HepG2 (cell line): ENCODE results near the gene KLF11. TPM values are rescaled to one million over a fixed set of nuclear protein-coding genes. Genes with fewer than 3 reads are reported as not detected.

ENCODE experiments used
- CBX5 ChIP-seq: sonication (generic); formaldehyde crosslinking; IDR thresholded peaks from 2 replicates; pipeline ENCODE4 v1.4.0; 2020; ENCODE audit warnings: missing genetic modification reagents, borderline replicate concordance
- CERS6 ChIP-seq: sonication (generic); formaldehyde crosslinking; IDR thresholded peaks from 2 replicates; pipeline ENCODE4 v1.5.0; 2020; ENCODE audit warnings: missing genetic modification reagents
- GZF1 ChIP-seq: sonication (generic); formaldehyde crosslinking; IDR thresholded peaks from 2 replicates; pipeline ENCODE4 v1.5.1; 2020; ENCODE audit warnings: mild to moderate bottlenecking, missing genetic modification reagents
- JUND ChIP-seq: sonication (generic); formaldehyde crosslinking; IDR thresholded peaks from 2 replicates; pipeline ENCODE4 v1.8.0; 2022; ENCODE audit warnings: mild to moderate bottlenecking, missing genetic modification reagents
- MEF2D ChIP-seq: sonication (generic); formaldehyde crosslinking; IDR thresholded peaks from 2 replicates; pipeline ENCODE4 v1.5.1; 2020; ENCODE audit warnings: mild to moderate bottlenecking, missing genetic modification reagents
- MXD4 ChIP-seq: IDR thresholded peaks from 2 replicates; pipeline ENCODE4 v1.6.1; 2016; ENCODE audit warnings: mild to moderate bottlenecking, missing biosample characterization, missing genetic modification reagents
- NFRKB ChIP-seq: fragments of 450-650 bp; IDR thresholded peaks from 2 replicates; pipeline ENCODE4 v1.6.1; 2017
- SATB2 ChIP-seq: sonication (generic); formaldehyde crosslinking; IDR thresholded peaks from 2 replicates; pipeline ENCODE4 v1.5.0; 2020; ENCODE audit warnings: missing genetic modification reagents
- SRSF4 ChIP-seq: fragments of 200-400 bp; formaldehyde crosslinking; IDR thresholded peaks from one replicate; pipeline ENCODE4 v1.6.1; 2018; ENCODE audit warnings: mild to moderate bottlenecking, low read depth, low read length, moderate library complexity; ENCODE audit not compliant: poor library complexity, severe bottlenecking
- THAP9 ChIP-seq: sonication (generic); formaldehyde crosslinking; IDR thresholded peaks from 2 replicates; pipeline ENCODE4; 2020; ENCODE audit warnings: missing genetic modification reagents, mild to moderate bottlenecking, borderline replicate concordance
- UBTF ChIP-seq: sonication (generic); formaldehyde crosslinking; IDR thresholded peaks from 2 replicates; pipeline ENCODE4 v1.4.0; 2020; ENCODE audit warnings: mild to moderate bottlenecking, missing genetic modification reagents
- ZNF160 ChIP-seq: sonication (generic); formaldehyde crosslinking; IDR thresholded peaks from 2 replicates; pipeline ENCODE4 v1.8.0; 2022; ENCODE audit warnings: mild to moderate bottlenecking, inconsistent platforms, missing genetic modification reagents
- ZNF367 ChIP-seq: sonication (generic); formaldehyde crosslinking; IDR thresholded peaks from 2 replicates; pipeline ENCODE4 v1.4.0; 2020; ENCODE audit warnings: missing genetic modification reagents, borderline replicate concordance
- ZNF496 ChIP-seq: sonication (generic); formaldehyde crosslinking; IDR thresholded peaks from 2 replicates; pipeline ENCODE4 v1.8.1; 2023; ENCODE audit warnings: mild to moderate bottlenecking, moderate library complexity, missing genetic modification reagents; ENCODE audit not compliant: insufficient replicate concordance
- ZNF770 ChIP-seq: sonication (generic); formaldehyde crosslinking; IDR thresholded peaks from 2 replicates; pipeline ENCODE4 v1.5.0; 2020; ENCODE audit warnings: mild to moderate bottlenecking, missing genetic modification reagents
- ZNF790 ChIP-seq: sonication (generic); formaldehyde crosslinking; IDR thresholded peaks from 2 replicates; pipeline ENCODE4 v1.8.0; 2022; ENCODE audit warnings: missing genetic modification reagents, mild to moderate bottlenecking, borderline replicate concordance
- ZXDC ChIP-seq: sonication (generic); formaldehyde crosslinking; IDR thresholded peaks from 2 replicates; pipeline ENCODE4 v1.5.0; 2020; ENCODE audit warnings: mild to moderate bottlenecking, missing genetic modification reagents
- polyA plus RNA-seq, 8 experiments: library from polyadenylated mRNA; depleted of rRNA in 3 of 8; stranded (reverse) in 7 of 8; unstranded in 1 of 8; fragments of >200 nt; fragmentation: Illumina TruSeq in 4 of 8; extraction: Trizol in 4 of 8; gene quantifications; 2 replicates each; pipeline versions ENCODE4 v1.2.1 to v1.2.3, GENCODE V29; 2011 to 2016; ENCODE audit warnings: low read depth in 4 of 8, missing spikeins in 1 of 8, mixed read lengths in 1 of 8; ENCODE audit not compliant: insufficient read depth in 1 of 8
- total RNA-seq, 5 experiments: library from RNA; depleted of rRNA; stranded (reverse); fragments of >200 nt; fragmentation: Illumina TruSeq; extraction: Trizol; gene quantifications; 2 replicates each; pipeline ENCODE4 v1.2.3, GENCODE V29; 2016; ENCODE audit warnings: low read depth in 1 of 5

The KLF11 gene
- total and polyA plus RNA-seq, 2 of the 13 experiments (the other 11 are each of a cell fraction or from before 2014, with no cell fraction given): 2.5 to 11.8 TPM

GRCh38 chr2:10043256-10043905 is at the start of gene KLF11 (continued):
- peak; percentile 90; the same call in 1 of the 2 replicates for TF ChIP-seq ZNF790 (CRISPR knock-in tag)
- peak; percentile 89 for TF ChIP-seq ZNF160 (CRISPR knock-in tag)
- peak; percentile 95 for TF ChIP-seq ZXDC (CRISPR knock-in tag)
- TF ChIP-seq ZNF770 (CRISPR knock-in tag): no peak
- 0 out of 2 replicates have a peak, but pooled peaks have one; percentile 84 for TF ChIP-seq GZF1 (CRISPR knock-in tag)
- no peak for TF ChIP-seq NFRKB
- TF ChIP-seq UBTF (CRISPR knock-in tag): no peak; the same call in 1 of the 2 replicates
- TF ChIP-seq CBX5 (CRISPR knock-in tag): no peak
- no peak for TF ChIP-seq ZNF496 (CRISPR knock-in tag)
- peak; percentile 82; the same call in 1 of the 2 replicates for TF ChIP-seq MXD4
- TF ChIP-seq CERS6 (CRISPR knock-in tag): peak; percentile 79; the same call in 1 of the 2 replicates
- TF ChIP-seq SRSF4: no peak
- TF ChIP-seq MEF2D (CRISPR knock-in tag): peak; percentile 28; the same call in 1 of the 2 replicates
- peak; percentile 98; the same call in 1 of the 2 replicates for TF ChIP-seq SATB2 (CRISPR knock-in tag)
- 0 out of 2 replicates have a peak, but pooled peaks have one; percentile 7 for TF ChIP-seq THAP9 (CRISPR knock-in tag)
- peak; percentile 66 for TF ChIP-seq JUND
- peak; percentile 95; the same call in 1 of the 2 replicates for TF ChIP-seq ZNF367 (CRISPR knock-in tag)
